NB4 (cell line): ENCODE results near the gene MED13L.

ENCODE experiments used
- DNase-seq: peaks from one replicate; pipeline ENCODE4 v3.0.0; 2010; ENCODE audit warnings: low read depth
- H3K4me3 ChIP-seq: one replicate; pipeline ENCODE4 v1.5.1; 2011; ENCODE audit warnings: mild to moderate bottlenecking, low read depth, low read length, moderate library complexity
- CTCF ChIP-seq: IDR thresholded peaks from one replicate; pipeline ENCODE4 v1.5.1; 2012; ENCODE audit warnings: low read depth, low read length
- MAX ChIP-seq: IDR thresholded peaks from 2 replicates; pipeline ENCODE4 v1.6.1; 2011; ENCODE audit warnings: low read depth, low read length
- MYC ChIP-seq: IDR thresholded peaks from 2 replicates; pipeline ENCODE4 v1.6.1; 2011; ENCODE audit warnings: low read depth, low read length
- POLR2A ChIP-seq: IDR thresholded peaks from 2 replicates; pipeline ENCODE4 v1.6.1; 2011; ENCODE audit warnings: mild to moderate bottlenecking; ENCODE audit not compliant: insufficient read length; ENCODE audit errors: extremely low read depth

The MED13L gene

GRCh38 chr12:116199160-116199706 lies 78.3 kb downstream of the MED13L start:
- no peak overlapping the region for H3K4me3 ChIP-seq
- DNase-seq, result no peak
- TF ChIP-seq POLR2A (no peak), CTCF (no peak), MAX (no peak), MYC (no peak)

- H3K4me3 ChIP-seq, result no peak overlapping the region
- TF ChIP-seq CTCF (no peak), MYC (no peak), POLR2A (no peak), MAX (no peak)
- DNase-seq, result no peak
Observed at GRCh38 chr12:116196752-116197718, 80.5 kb downstream of the MED13L start.

- H3K4me3 ChIP-seq, result no peak overlapping the region
- TF ChIP-seq POLR2A, result no peak
- TF ChIP-seq CTCF, result no peak
- TF ChIP-seq MAX, result no peak
- no peak for TF ChIP-seq MYC
- no peak for DNase-seq
Observed at GRCh38 chr12:116196226-116196625, 81.3 kb downstream of the MED13L start.

- no peak overlapping the region for H3K4me3 ChIP-seq
- TF ChIP-seq POLR2A (no peak), MAX (no peak), MYC (no peak), CTCF (no peak)
- DNase-seq, result peak; percentile 38
Observed at GRCh38 chr12:116194935-116195431, 82.5 kb downstream of the MED13L start.

GRCh38 chr12:116189692-116190091 lies 87.8 kb downstream of the MED13L start:
- no peak overlapping the region for H3K4me3 ChIP-seq
- TF ChIP-seq MAX, result no peak
- TF ChIP-seq MYC, result no peak
- TF ChIP-seq POLR2A, result no peak
- TF ChIP-seq CTCF, result no peak
- DNase-seq, result no peak
